Amniotic stem cell (primary cell): ENCODE data around the gene MTOR.

Experiments
- DNase-seq: peaks from one replicate; lab custom pipeline; 2025; lab: John Stamatoyannopoulos, UW

MTOR gene

DNA sequence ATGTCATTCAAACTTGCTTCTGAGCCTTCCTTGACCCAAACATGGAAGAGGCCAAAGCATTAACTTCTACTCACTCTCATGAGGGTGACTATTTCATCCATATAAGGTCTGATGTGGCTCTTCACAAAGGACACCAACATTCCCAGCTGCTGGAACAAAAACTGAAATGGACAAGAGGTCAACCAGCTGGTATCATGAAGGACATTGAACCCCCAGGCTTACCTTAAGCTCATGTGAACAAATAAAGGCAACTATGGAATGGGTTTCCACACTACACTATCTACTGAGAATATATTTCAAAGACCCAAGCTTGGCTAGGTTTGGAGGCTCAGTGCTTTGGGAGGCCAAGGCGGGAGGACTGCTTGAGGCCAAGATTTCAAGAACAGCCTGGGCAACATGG lies 46.3 kb downstream of the MTOR start:
- no peak for DNase-seq

DNA sequence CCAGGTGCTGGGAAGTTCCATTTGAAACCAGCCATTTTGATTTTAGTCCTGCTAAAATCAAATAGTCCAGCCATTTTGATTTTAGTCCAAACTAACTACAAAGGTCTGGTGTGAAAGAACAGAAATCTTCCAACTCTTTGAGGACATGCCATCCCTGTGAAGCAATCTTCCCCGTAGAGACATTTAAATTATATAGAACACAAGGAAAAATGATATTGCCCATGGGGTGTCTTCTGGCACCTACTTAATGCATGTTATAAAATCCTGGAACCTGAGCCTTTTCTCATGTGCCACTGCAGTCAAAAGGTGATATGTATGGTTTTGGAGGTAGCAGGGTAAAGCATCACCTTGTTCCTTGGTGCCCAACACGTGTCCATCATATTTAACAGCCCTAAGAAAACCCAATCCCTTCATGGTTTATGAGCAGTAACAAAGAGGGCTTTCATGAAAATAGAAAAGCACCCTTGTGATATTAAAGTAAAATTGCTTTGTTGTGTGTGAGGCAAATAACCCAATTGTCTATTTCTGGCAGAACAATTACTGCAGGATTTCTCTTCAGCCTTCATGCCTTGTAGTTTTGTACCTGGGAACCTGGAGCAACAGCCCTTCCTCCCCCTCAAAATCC lies 46.9 kb downstream of the MTOR start:
- DNase-seq: no peak

DNA sequence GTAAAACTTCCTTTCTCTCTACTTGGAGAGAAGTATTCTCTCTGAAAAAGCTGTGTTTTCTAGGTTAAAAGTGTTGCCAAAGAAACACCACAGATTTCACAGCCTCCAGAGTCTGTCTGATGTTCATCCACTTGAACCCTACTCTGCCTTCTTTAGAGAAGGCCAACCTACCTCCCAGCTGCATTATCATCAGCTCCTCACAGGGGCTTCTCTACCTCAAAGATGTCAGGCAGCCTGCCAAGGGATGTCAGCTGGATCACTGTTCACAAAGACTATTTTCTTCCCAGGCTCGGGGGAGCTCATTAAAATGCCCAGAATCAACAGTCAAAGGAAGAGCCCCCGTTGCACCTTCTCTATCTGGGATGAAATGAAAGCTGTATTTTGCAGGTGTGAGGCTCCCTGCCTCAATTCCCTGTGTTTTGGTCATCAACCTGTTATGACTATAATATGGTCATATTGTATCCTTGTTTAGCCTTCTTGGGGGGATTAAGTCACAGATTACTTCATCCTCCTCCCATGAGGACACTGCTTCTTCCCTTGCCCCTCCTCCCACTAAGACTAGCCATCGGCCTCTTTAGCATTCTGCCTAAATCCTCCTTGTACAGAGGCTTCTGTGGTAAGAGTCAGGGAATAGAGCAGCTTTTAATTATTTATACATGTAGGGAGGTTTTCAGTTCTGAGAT lies 47.5 kb downstream of the MTOR start:
- DNase-seq: no peak

DNA sequence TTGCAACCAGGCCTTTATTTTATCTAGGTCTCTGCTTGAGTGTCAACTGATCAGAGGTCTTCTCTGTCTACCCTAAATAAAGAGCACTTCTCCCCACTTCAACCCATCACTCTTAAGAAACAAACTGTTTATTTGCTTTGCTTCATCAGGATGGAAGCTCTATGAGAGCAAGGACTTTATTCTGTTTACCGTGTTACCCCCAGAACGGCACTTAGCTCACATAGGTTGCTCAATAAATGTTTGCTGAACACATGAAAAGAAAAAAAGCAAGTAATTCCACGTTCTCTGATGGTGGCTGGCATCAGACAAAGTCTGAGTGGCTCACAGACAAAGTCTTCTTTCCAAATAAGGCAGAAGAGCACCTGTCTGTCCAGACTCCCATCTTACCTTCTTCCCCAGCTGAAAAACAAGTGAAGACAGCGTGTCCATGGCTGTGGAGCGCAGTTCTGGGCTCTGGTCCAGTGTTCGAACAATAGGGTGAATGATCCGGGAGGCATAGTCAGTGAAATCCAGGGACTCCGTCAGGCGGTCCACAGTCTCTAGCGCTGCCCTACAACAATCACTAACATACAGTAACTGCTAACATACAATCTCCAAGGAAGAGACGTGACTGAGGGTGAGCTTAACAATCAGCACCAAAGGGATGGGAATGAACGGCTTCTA lies 50.3 kb downstream of the MTOR start:
- DNase-seq: no peak

DNA sequence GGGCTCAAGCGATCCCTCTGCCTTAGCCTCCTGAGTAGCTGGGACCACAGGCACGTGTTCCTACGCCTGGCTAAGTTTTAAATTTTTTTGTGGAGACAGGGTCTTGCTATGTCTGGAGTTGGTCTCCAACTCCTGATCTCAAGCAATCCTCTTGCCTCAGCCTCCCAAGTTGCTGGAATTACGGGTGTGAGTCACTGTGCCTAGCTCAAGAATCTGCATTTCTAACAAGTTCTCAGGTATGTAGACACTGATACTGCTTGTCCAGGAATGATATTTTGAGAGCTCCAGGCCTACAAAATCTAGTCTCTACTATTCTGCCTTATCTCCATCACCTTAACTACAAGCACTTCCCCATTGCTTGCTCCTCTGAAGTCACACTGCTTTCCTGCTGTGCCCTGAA lies 50.9 kb downstream of the MTOR start:
- no peak for DNase-seq

DNA sequence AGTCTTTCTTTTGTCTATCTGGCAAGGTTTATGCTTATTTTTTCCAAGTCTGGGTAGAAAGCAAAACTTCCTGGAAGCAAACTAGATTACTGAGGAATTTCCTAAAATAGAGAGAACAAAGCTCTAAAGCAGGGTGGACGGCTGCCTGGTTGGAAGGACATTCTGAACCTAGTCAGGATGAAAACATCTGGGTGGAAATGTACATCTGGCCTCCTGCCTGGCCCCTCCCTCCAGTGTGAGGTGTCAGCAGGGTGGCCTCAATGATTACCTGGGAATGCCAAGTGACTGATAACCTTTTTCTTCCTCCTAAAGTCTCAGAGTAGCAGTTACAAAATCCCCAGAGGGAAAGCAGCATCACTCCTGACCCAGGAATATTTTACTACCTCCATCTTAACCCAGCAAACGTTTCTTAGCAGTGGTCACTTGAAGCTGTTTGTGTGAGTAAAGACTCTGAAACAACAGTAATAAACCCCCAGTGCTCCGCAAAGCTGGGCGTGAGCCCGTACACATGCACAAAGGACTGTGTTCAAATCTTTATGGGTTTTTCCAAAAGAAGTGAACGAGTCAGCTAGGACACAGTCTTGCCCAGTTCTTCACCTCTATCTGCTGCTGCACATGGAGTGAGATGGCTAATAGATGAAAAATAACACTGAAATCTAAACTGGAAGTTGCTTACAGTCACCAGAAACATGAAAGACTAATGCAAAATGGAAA lies 54.3 kb downstream of the MTOR start:
- DNase-seq: no peak

DNA sequence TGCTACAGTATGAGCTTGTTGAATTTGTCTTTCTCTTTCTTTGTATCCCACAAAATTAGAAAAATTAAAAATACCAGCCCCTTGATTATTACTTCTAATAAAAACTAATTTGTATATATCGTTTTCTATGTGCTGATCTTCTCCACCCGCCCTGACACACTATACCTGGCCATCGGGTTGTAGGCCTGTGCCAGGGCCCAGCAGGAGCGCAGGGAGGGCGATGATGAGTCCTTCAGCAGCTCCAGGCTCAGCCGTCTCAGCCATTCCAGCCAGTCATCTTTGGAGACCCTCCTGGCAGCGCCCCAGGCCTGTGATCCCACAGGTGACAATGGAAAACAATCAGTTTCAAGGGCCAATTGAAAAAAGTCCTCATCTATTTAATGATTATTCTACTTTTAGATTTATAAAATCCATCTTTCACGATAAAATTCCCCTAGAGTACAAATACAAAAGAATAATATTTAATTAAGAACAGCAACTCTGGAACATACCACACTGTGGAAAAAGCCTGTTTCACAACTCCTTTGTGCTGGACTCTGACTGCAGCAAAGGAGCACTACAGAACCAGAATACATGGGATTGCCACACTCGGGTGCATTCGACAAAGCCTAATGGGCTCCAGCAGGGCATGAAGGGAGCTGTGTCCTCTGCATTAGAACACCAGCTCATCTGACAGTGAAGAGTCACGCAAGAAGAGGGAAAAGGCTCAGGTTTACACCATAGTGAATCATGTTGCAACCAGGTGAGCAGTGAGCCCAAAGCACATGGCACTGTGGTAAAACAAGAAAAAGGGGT lies 57.8 kb downstream of the MTOR start:
- DNase-seq: no peak

DNA sequence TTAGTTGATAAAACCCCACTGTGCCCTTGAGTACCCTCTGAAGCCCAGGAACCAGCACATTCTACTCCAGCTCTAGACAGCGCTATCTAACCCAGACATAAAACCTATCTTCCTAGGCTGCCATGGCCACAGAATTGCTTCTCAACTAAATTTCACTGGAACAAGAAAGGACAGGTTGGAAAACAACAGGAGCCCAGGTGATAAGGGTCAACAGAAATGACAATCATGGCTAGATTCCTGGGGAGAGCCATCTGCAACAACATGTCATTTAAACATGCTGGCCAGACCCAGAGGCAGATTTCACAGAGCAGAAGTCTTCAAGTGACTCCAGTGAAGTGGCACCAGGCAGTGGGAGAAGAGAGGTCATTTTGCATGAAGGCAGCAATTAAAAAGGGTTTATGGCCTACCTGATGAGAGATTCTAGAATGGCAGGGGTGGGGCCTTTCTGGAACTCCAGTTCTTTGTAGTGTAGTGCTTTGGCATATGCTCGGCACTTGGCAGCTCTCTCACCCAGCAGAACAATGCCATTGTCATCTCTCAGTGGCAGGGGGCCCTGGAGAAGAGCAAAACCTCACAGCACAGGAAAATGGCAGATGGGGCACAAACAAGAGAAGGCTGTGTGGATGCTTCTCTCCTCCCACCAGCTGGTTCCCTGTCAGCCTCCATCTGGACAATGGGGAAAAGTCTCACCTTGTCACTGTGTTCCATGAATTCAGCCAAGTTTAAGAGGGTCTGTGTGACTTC lies 63.3 kb downstream of the MTOR start:
- DNase-seq: no peak

DNA sequence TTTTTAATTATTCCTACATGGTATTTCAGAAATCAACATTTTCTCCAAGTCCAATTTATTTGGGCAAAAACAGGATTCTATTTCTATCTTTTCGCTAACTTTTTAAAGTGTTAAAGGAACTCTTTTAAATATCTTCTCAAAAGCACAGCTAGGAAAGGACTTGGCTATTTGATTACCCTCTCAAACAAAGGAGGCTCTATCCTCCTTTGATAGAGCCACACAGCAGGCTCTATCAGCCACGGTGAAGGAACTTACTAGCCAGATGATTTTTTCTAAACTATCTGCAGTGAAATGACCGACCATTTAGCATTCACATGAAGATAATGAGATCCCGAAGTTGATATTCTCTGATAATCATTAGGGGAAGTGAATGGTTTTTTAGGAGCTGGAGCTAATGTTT lies 64.1 kb downstream of the MTOR start:
- no peak for DNase-seq

DNA sequence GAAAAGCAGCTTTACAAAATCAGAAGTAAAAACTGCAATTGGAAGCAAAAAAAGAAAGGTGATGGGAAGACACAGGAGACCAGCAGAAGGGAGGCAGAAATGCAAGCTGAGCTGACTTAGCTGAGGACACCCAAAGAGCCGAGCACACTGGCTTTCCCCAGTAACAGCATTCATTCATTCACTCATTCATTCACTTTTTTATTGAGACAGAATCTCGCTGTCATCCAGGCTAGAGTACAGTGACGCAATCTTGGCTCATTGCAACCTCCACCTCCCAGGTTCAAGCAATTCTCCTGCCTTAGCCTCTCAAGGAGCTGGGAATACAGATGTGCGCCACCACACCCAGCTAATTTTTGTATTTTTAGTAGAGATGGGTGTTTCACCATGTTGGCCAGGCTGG lies 65.0 kb downstream of the MTOR start:
- DNase-seq: no peak

DNA sequence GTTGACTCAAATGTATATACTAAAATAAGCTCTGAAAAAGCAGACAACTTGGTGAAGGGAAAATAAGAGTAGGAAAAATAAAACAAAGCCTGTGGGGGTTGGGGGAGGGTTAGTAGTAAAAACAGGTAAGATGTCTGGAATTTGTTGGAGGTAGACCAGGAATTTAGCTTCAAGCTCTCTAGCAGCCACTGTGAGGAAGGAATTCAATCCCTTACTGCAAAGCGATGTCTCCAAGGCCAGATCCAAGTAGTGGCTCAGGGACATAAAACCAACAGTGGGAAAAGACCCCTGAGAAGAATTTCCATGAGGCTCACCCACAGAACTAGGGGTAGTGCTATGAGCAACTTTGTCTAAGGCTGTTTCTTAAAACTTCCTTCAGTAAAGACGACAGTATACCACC lies 65.4 kb downstream of the MTOR start:
- DNase-seq: no peak

DNA sequence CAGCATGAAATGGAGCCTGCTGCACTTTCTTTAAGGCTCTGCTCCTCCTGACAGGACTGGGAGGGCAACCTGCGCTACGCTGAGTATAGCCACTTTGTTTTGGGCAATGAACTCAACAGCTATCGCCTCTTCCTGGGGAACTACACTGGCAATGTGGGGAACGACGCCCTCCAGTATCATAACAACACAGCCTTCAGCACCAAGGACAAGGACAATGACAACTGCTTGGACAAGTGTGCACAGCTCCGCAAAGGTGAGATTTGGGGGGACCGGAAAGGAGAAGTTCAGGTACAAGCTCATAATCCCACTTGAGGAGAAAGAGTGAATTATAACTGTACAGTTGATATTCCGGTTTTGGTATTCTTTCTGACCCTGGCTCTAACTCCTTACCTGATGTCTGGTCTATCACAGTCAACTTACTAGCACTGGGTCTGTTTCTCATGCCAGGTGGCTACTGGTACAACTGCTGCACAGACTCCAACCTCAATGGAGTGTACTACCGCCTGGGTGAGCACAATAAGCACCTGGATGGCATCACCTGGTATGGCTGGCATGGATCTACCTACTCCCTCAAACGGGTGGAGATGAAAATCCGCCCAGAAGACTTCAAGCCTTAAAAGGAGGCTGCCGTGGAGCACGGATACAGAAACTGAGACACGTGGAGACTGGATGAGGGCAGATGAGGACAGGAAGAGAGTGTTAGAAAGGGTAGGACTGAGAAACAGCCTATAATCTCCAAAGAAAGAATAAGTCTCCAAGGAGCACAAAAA lies 67.8 kb downstream of the MTOR start:
- no peak for DNase-seq

DNA sequence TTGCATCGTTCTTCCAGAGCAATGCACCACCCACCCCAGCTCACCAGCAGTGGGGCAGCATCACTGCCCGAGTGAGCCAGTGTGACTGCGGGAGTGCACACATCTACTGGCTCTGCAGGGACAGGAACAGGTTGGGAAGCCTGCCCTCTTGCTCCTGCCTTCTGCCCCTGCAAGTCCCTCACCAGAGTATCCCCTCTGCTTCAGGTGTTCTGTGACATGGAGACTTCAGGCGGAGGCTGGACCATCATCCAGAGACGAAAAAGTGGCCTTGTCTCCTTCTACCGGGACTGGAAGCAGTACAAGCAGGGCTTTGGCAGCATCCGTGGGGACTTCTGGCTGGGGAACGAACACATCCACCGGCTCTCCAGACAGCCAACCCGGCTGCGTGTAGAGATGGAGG lies 69.0 kb downstream of the MTOR start:
- no peak for DNase-seq

DNA sequence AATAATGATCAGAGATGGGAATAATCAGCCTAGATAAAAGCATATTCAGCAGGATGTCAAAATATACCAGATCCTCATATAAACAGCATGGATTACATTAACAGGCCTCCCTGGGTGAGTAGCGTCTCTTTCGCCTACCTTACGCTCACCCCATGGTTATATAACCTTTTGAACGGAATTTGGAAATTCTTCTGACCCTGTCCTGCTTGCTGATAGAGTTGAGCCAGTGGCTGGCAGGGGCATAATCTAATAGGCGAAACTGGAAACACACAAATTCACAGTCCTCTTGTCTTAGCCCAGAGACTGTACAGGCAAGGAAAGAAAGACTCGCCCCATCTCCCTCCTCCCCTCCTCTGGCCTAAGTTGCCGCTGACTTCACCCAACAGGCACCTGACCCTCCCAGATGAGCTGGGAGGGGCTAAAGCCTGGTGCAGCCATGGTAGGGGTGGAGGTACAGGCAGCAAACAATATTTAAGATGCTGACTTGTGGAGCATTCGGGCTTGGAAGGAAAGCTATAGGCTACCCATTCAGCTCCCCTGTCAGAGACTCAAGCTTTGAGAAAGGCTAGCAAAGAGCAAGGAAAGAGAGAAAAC lies 73.4 kb downstream of the MTOR start, which contains the start of gene ANGPTL7:
Gene ANGPTL7 (plus strand): TSS at position 498 of the 594 bp plus-strand sequence. CDS start 225 bp downstream, outside the sequence.
- DNase-seq: no peak

DNA sequence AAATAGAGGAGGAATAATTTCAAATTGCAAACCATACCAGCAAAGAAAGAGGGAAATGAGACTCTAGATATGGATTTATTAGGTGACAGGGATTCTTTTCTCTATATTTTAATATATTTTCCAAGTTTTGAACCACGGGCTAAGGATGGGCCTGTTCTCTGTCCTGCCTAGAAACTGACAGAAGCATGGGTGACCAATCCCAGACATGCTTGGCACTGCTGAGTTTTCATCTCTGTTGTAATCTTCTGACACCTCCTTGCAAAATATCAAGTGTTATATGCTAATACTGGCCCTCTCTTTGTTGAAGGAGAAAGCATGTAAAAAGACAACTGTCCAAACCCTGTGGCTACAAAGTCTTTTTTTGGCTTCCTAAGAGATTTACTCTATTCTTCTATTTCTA lies 74.0 kb downstream of the MTOR start:
- DNase-seq: no peak

DNA sequence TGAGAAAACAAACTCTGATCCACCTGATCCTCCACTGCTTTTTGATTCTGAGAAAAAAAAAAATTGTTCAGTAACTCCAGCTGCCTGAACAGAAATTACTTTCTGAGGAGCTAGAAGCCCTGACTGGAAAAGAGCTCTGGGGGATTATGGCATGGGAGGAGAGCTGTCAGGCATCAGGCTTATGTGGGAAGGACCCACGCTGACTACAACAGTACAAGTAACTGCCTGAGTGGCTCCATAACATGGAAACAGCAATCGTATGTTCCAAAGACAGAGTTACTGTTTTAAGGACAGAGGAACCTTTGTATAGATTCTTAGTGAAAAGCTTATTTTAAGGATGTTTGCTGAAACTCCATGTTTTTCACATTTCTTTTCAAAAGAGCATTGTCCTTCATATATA lies 74.4 kb downstream of the MTOR start:
- DNase-seq: no peak

DNA sequence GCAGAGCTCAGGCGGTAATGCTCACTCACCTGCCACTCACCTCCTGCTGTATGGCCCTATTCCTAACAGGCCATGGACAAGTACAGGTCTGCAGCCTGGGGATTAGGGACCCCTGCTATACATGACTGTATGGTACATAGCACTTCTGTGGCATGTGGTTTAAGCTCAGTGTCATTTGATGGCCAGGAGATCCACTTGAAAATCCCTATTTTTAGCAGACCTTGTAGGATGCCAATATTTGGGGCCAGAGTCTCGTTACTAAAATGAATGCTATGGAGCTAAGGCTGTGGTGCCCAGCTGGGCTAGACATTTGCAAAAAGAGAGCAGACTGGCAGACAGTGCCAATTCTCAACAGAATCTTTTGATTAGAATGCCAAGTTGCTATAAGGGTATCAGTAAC lies 74.9 kb downstream of the MTOR start:
- DNase-seq: no peak

DNA sequence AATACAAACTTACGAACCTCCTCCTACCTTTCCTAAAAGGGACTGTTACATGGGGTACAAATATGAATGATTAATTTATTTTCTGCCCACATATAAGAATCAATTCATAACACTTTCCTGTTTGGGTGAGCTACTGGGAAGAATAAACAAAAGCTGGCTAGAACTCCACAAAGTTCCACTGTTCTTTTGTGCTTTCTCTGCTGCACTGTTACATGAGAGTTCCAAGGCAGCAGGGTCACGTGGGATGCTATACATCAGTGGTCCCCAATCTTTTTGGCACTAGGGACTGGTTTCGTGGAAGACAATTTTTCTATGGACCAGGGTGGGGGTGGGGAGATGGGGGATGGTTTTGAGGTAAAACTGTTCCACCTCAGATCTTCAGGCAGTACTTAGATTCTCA lies 75.4 kb downstream of the MTOR start:
- no peak for DNase-seq

DNA sequence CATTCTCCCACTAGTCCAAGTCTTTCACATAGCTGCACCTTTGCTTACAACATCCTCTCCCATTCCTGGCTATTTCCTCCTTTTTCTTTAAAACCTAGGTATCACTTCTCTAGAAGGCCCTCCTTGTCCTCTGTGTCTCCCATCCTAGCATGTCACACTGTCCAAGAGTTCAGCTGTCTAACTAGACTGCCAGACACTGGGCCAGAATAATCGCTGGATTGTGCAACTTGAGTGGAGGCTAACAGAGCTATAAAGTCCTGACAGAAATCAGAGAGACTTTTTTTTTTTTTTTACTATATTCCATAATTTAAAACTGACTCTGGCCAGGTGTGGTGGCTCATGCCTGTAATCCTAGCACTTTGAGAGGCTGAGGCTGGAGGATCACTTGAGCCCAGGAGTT lies 77.4 kb downstream of the MTOR start:
- no peak for DNase-seq

DNA sequence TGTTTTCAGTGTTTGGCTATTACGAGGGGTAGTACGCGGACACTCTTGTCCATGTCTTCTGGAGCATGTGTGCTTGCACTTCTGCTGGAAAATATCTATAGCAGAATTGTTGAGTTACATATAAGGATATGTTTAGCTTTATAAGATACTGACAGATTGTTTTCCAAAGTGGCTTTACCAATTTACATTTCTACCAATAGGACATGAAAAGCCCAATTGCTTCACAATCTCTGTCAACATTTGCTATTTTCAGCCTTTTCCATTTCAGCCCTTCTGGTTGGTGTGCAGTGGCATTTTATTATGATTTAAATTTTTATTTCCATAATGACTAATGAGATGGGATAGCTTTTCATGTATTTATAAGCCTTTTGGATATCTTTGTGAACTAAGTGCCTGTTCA lies 79.5 kb downstream of the MTOR start:
- DNase-seq: no peak
